ENCODE data around the gene NTN3. TPM values are rescaled to one million over a fixed set of nuclear protein-coding genes. Genes with fewer than 3 reads are reported as not detected.

Gene NTN3
- total RNA-seq, 1 experiment from 2014 or later: 0.87 TPM

DNA sequence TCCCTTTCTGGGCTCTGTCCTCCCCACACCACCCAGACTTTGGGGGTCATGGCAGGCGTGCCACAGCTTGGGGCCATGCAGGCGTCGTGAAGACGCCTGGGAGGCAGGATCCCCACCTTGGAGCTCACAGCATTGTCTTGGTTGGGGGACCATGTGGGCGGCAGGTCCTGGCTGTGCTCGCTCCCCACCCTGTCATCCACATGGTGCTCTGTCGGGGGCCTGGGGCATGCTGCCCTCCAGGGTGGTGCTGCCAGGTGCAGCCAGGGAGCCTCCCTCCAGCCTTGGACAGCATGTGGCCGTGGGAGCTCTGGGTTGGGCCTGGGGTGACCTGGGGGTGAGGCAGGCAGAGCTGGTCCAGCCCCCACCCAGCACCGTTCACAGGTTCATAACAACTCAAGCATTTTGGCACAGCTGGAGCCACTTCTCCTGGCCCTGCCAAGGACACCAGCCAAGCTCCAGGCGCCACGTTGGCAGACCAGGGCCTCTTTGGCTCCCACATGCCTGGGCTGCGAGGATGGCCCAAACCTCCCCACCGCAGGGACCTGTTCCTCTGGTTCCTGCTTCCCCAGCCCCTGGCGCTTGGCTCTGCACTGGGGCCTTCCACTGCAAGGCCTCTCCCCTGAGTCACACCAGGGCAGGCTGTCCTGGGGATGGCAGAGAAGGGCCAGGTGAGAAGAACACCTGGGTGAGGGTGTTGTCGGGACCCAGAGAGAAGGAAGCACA is 27.6 kb downstream of the NTN3 start:
- Histone ChIP-seq H3F3A (ENCODE audit: insufficient read depth, low read depth) (peaks cover 14% of the 10 kb centered on the region), H3K9me2 (ENCODE audit: insufficient read depth) (no peaks in the 10 kb centered on the region), H3K4me3 (no peak overlapping the region), H3K4me1 (replicated peaks; ENCODE audit: insufficient read depth) (0 out of 2 replicates have a peak, but pooled peaks cover 5% of the 10 kb centered on the region), H3K9me3 (ENCODE audit: insufficient read depth, low read depth) (no peaks in the 10 kb centered on the region), H3K27ac (no peak overlapping the region), H3K27me3 (ENCODE audit: insufficient read depth, low read depth) (no peaks in the 10 kb centered on the region), H4K20me1 (ENCODE audit: insufficient read depth) (peaks cover 9% of the 10 kb centered on the region; the same call in 1 of the 2 replicates), H3K79me2 (ENCODE audit: low read depth) (no peaks in the 10 kb centered on the region), H2AFZ (no peak overlapping the region), H3K36me3 (ENCODE audit: low read depth) (no peaks in the 10 kb centered on the region), H3K4me2 (no peak overlapping the region)
- peak; percentile 60 to 80 for DNase-seq
- no TSS peak for BruUV-seq (replicated peaks)
- POLR2A ChIA-PET (ENCODE audit: unreplicated experiment): interaction anchor here (0.5 to 0.6 kb wide), 2 partner anchors 20 to 35 kb away, joined by 4 to 8 read pairs; no protein-coding TSS in a partner anchor
- TF ChIP-seq, protein P1, sequence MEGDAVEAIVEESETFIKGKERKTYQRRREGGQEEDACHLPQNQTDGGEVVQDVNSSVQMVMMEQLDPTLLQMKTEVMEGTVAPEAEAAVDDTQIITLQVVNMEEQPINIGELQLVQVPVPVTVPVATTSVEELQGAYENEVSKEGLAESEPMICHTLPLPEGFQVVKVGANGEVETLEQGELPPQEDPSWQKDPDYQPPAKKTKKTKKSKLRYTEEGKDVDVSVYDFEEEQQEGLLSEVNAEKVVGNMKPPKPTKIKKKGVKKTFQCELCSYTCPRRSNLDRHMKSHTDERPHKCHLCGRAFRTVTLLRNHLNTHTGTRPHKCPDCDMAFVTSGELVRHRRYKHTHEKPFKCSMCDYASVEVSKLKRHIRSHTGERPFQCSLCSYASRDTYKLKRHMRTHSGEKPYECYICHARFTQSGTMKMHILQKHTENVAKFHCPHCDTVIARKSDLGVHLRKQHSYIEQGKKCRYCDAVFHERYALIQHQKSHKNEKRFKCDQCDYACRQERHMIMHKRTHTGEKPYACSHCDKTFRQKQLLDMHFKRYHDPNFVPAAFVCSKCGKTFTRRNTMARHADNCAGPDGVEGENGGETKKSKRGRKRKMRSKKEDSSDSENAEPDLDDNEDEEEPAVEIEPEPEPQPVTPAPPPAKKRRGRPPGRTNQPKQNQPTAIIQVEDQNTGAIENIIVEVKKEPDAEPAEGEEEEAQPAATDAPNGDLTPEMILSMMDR (conservative IDR thresholded peaks at IDR 0.05): no peak
- TF ChIP-seq EZH2 (IDR thresholded peaks at IDR 0.05; ENCODE audit: low read depth): no peak
- intact Hi-C loops (cut with micrococcal nuclease; ENCODE audit: unreplicated experiment): no loop called here
- CTCF ChIA-PET: no interaction called here

DNA sequence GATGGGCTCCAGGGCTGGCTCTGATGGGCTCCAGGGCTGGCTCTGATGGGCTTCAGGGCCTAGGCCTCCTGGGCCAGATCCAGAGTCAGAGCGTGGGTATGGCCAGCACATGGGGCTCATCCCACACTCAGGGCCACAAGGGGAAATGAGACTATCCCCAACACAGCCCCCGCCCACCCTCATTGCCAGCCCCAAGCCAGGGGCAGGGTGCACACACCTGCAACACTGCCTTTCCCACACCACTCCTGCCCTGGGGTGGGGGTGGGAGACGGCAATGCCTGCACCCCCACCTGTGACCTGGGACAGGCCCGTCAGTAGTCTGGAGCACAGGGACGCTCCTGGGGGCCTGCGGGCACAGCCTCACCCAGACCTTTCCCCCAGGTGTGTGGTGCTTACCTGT is 28.4 kb downstream of the NTN3 start:
- intact Hi-C loops (cut with micrococcal nuclease; ENCODE audit: unreplicated experiment): no loop called here
- peaks cover 16% of the 10 kb centered on the region for H3F3A ChIP-seq (ENCODE audit: insufficient read depth, low read depth)
- ChIA-PET POLR2A (ENCODE audit: unreplicated experiment) (interaction anchor here (0.6 kb wide), 1 partner anchor 20 kb away, joined by 4 read pairs; no protein-coding TSS in a partner anchor), CTCF (no interaction called here)
- no peak overlapping the region for H3K27ac ChIP-seq
- H3K27me3 ChIP-seq (ENCODE audit: insufficient read depth, low read depth): no peaks in the 10 kb centered on the region
- no peak for TF ChIP-seq EZH2 (IDR thresholded peaks at IDR 0.05; ENCODE audit: low read depth)
- TF ChIP-seq, protein P1 (conservative IDR thresholded peaks at IDR 0.05): no peak
- H3K9me3 ChIP-seq (ENCODE audit: insufficient read depth, low read depth): no peaks in the 10 kb centered on the region
- no peaks in the 10 kb centered on the region for H3K9me2 ChIP-seq (ENCODE audit: insufficient read depth)
- H2AFZ ChIP-seq: no peak overlapping the region
- peaks cover 9% of the 10 kb centered on the region; the same call in 1 of the 2 replicates for H4K20me1 ChIP-seq (ENCODE audit: insufficient read depth)
- no peak for DNase-seq
- H3K79me2 ChIP-seq (ENCODE audit: low read depth): no peaks in the 10 kb centered on the region
- no peak overlapping the region for H3K4me3 ChIP-seq
- BruUV-seq (replicated peaks): no TSS peak
- H3K4me2 ChIP-seq: no peak overlapping the region
- 0 out of 2 replicates have a peak, but pooled peaks cover 5% of the 10 kb centered on the region for H3K4me1 ChIP-seq (replicated peaks; ENCODE audit: insufficient read depth)
- H3K36me3 ChIP-seq (ENCODE audit: low read depth): no peaks in the 10 kb centered on the region

DNA sequence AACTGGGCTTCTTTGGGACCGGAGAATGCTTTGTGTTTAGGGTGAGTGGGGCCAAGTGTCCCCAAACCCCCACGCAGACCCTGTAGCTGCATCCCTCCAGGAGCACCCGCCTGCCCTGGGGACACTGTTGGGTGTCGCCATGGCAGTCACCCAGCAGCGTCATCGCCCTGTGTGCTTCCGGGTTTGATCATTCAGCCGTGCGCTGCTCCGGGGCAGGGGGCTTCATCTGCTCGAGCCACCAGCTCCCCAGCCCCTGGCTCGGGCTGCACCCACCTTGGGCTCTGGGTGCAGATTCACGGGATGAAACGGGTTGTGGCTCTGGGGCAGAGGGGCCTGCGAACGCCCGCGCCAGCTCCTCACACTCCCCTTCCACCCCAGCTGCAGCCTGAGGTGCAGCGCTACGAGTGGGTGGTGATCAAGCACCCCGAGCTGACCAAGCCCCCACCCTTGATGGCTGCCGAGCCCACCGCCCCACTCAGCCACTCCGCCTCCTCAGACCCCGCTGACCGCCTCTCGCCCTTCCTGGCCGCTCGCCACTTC is 28.9 kb downstream of the NTN3 start:
- Histone ChIP-seq H3K4me1 (replicated peaks; ENCODE audit: insufficient read depth) (0 out of 2 replicates have a peak, but pooled peaks cover 5% of the 10 kb centered on the region), H3K79me2 (ENCODE audit: low read depth) (no peaks in the 10 kb centered on the region), H3K9me2 (ENCODE audit: insufficient read depth) (no peaks in the 10 kb centered on the region), H3K4me2 (no peak overlapping the region), H3K27me3 (ENCODE audit: insufficient read depth, low read depth) (no peaks in the 10 kb centered on the region), H3F3A (ENCODE audit: insufficient read depth, low read depth) (peaks cover 20% of the 10 kb centered on the region), H2AFZ (no peak overlapping the region), H3K9me3 (ENCODE audit: insufficient read depth, low read depth) (no peaks in the 10 kb centered on the region), H3K27ac (no peak overlapping the region), H3K4me3 (no peak overlapping the region), H4K20me1 (ENCODE audit: insufficient read depth) (peaks cover 9% of the 10 kb centered on the region; the same call in 1 of the 2 replicates), H3K36me3 (ENCODE audit: low read depth) (no peaks in the 10 kb centered on the region)
- intact Hi-C loops (cut with micrococcal nuclease; ENCODE audit: unreplicated experiment): loop anchor here (5.0 kb wide), 3 partner anchors 73 to 303 kb away; partner anchors contain the start of genes CASKIN1, CCNF and ECI1
- POLR2A ChIA-PET (ENCODE audit: unreplicated experiment): no interaction called here
- DNase-seq: no peak
- BruUV-seq (replicated peaks): no TSS peak
- no peak for TF ChIP-seq EZH2 (IDR thresholded peaks at IDR 0.05; ENCODE audit: low read depth)
- TF ChIP-seq, protein P1 (conservative IDR thresholded peaks at IDR 0.05): no peak
- CTCF ChIA-PET: no interaction called here
